GM19239 (cell line): Measurements from ENCODE around the gene TECPR1.

Experiments
- DNase-seq: peaks from one replicate; pipeline ENCODE4 v3.0.0; 2011; ENCODE audit warnings: low spot score; ENCODE audit not compliant: insufficient read length
- FAIRE-seq: peaks from 2 replicates; lab custom pipeline; 2011; peaks lifted over from hg19 to GRCh38; lab: Jason Lieb, UNC

The TECPR1 gene

GRCh38 chr7:98171449-98171848 is 80.6 kb downstream of the TECPR1 start:
- DNase-seq (no peak), FAIRE-seq (no peak)

GRCh38 chr7:98170966-98171365 is 81.1 kb downstream of the TECPR1 start:
- no peak for FAIRE-seq
- DNase-seq = no peak

- DNase-seq = no peak
- no peak for FAIRE-seq
These were observed 83.0 kb downstream of the TECPR1 start for GRCh38 chr7:98168904-98169621.

GRCh38 chr7:98168181-98168903 is 83.7 kb downstream of the TECPR1 start:
- FAIRE-seq = peak; percentile 90
- peak; percentile 77 for DNase-seq

- DNase-seq = no peak
- FAIRE-seq = no peak
These were observed 84.4 kb downstream of the TECPR1 start for GRCh38 chr7:98167653-98168052.

GRCh38 chr7:98166668-98166970 is 85.4 kb downstream of the TECPR1 start:
- DNase-seq (no peak), FAIRE-seq (no peak)

- FAIRE-seq = no peak
- DNase-seq = peak; percentile 32
These were observed 86.0 kb downstream of the TECPR1 start for GRCh38 chr7:98165827-98166667.
